ENCODE measurements around the gene MZT2B.
"Not testable (repeated sequence)": the region's sequence is repeated elsewhere in the genome, so short reads cannot be mapped to it uniquely, and the experiment has no call there.

MZT2B gene

DNA sequence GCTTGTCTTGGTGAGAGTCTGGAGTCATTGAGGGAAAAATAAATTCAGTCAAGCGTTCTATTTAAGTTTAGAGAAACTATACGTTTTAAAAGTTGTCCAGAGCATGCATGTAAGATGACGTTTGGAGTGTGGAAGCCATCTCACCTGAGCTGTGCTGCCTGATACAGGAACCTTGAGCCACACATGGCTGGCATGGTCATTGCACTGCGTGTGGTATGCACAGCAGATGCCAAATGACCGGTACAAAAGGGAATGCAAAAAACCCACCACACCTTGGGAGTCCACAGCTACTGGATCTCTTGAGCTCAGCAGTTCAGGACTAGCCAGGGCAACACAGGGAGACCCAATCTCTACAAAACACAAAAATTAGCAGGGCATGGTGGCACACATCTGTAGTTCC, 4.3 kb downstream of the MZT2B start:
- Histone ChIP-seq H3K4me3 (replicated peaks; ENCODE audit: insufficient read depth, low read length) (no peak overlapping the region), H3K27ac (replicated peaks) (no peak overlapping the region), H3K27me3 (ENCODE audit: insufficient read depth, poor library complexity, severe bottlenecking) (no peaks in the 10 kb centered on the region)
- no peak for TF ChIP-seq SPI1 (IDR thresholded peaks at IDR 0.05; ENCODE audit: borderline replicate concordance, low read depth)
- TF ChIP-seq POLR2AphosphoS5 (IDR thresholded peaks at IDR 0.05; ENCODE audit: low read depth) = no peak
- TF ChIP-seq, protein P1, sequence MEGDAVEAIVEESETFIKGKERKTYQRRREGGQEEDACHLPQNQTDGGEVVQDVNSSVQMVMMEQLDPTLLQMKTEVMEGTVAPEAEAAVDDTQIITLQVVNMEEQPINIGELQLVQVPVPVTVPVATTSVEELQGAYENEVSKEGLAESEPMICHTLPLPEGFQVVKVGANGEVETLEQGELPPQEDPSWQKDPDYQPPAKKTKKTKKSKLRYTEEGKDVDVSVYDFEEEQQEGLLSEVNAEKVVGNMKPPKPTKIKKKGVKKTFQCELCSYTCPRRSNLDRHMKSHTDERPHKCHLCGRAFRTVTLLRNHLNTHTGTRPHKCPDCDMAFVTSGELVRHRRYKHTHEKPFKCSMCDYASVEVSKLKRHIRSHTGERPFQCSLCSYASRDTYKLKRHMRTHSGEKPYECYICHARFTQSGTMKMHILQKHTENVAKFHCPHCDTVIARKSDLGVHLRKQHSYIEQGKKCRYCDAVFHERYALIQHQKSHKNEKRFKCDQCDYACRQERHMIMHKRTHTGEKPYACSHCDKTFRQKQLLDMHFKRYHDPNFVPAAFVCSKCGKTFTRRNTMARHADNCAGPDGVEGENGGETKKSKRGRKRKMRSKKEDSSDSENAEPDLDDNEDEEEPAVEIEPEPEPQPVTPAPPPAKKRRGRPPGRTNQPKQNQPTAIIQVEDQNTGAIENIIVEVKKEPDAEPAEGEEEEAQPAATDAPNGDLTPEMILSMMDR (IDR thresholded peaks at IDR 0.05; ENCODE audit: insufficient read depth, low read length) = no peak
- TF ChIP-seq, protein P2, sequence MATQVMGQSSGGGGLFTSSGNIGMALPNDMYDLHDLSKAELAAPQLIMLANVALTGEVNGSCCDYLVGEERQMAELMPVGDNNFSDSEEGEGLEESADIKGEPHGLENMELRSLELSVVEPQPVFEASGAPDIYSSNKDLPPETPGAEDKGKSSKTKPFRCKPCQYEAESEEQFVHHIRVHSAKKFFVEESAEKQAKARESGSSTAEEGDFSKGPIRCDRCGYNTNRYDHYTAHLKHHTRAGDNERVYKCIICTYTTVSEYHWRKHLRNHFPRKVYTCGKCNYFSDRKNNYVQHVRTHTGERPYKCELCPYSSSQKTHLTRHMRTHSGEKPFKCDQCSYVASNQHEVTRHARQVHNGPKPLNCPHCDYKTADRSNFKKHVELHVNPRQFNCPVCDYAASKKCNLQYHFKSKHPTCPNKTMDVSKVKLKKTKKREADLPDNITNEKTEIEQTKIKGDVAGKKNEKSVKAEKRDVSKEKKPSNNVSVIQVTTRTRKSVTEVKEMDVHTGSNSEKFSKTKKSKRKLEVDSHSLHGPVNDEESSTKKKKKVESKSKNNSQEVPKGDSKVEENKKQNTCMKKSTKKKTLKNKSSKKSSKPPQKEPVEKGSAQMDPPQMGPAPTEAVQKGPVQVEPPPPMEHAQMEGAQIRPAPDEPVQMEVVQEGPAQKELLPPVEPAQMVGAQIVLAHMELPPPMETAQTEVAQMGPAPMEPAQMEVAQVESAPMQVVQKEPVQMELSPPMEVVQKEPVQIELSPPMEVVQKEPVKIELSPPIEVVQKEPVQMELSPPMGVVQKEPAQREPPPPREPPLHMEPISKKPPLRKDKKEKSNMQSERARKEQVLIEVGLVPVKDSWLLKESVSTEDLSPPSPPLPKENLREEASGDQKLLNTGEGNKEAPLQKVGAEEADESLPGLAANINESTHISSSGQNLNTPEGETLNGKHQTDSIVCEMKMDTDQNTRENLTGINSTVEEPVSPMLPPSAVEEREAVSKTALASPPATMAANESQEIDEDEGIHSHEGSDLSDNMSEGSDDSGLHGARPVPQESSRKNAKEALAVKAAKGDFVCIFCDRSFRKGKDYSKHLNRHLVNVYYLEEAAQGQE (IDR thresholded peaks at IDR 0.05; ENCODE audit: insufficient replicate concordance, low read depth) = no peak
- TF ChIP-seq GABPA (IDR thresholded peaks at IDR 0.05; ENCODE audit: low read depth) = no peak
- no peak for DNase-seq (ENCODE audit: low read depth in 1 of 2, low spot score in 1 of 2)

DNA sequence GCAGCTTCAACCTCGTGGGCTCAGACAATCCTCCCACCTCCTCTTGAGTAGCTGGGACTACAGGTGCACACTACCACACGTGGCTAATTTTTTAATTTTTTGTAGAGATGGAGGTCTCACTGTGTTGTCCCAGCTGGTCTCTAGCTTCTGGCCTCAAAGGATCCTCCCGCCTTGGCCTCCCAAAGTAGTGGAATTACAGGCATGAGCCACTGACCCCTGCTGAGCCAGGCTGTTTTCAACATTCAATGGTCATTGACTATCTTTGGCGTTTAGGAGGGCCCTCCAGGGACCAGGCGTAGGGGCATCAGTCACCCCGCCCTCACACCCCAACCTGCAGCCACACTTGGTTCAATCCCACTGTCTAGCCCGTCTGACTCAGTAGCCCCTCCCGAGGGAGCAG, 5.2 kb downstream of the MZT2B start:
- DNase-seq (ENCODE audit: low read depth in 1 of 2, low spot score in 1 of 2) = no peak
- H3K4me3 ChIP-seq (replicated peaks; ENCODE audit: insufficient read depth, low read length) = no peak overlapping the region
- H3K27me3 ChIP-seq (ENCODE audit: insufficient read depth, poor library complexity, severe bottlenecking) = no peaks in the 10 kb centered on the region
- H3K27ac ChIP-seq (replicated peaks) = no peak overlapping the region
- TF ChIP-seq, protein P2 (IDR thresholded peaks at IDR 0.05; ENCODE audit: insufficient replicate concordance, low read depth) = no peak
- TF ChIP-seq SPI1 (IDR thresholded peaks at IDR 0.05; ENCODE audit: borderline replicate concordance, low read depth) = no peak
- TF ChIP-seq POLR2AphosphoS5 (IDR thresholded peaks at IDR 0.05; ENCODE audit: low read depth) = no peak
- TF ChIP-seq, protein P1 (IDR thresholded peaks at IDR 0.05; ENCODE audit: insufficient read depth, low read length) = no peak
- TF ChIP-seq GABPA (IDR thresholded peaks at IDR 0.05; ENCODE audit: low read depth) = no peak

DNA sequence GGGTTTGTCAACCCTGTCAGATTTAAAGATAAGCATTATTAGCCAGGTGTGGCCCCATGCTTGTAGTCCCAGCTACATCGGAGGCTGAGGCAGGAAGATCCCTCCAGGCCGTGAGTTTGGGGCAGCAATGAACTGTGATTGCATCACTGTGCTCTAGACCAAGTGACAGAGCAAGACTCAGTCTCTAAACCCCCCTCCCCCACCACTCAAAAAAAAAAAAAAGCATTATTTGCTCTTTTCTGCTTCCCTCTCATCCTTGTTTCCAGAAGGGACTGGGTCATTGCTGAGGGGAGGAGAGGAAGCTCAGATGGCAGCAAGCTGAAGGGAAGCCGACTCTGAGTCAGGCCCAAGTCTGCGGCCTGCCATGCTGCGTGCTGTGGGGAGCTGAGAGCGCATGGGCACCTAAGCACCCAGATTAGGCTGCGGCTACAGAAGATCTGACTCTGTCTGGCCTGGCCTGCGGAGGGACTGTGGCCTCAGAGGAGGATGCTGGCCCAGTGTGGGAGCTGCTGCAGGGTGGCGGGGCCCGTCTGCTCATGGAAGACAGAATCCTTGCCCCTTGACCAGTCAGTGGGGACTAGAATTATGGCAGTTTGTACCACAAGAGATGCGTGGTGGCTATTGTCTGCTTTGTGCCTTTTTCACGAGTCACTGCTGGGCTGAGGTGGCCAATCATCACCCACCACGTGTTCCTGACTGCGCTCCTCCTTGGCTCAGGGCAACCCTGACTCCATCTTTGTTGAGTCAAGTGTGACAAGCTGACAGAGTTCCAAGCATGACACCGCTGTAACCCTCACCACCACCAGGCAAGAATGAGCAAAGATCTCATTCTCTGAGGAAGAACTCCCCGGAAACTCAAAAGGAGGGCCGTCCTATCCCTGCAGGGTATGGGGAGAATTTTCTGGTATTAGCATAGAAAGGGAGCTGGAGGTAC, 6.1 kb downstream of the MZT2B start:
- not testable (repeated sequence) for H3K27ac ChIP-seq (replicated peaks); H3K4me3 ChIP-seq (replicated peaks; ENCODE audit: insufficient read depth, low read length); H3K27me3 ChIP-seq (ENCODE audit: insufficient read depth, poor library complexity, severe bottlenecking); DNase-seq (ENCODE audit: low read depth in 1 of 2, low spot score in 1 of 2)

DNA sequence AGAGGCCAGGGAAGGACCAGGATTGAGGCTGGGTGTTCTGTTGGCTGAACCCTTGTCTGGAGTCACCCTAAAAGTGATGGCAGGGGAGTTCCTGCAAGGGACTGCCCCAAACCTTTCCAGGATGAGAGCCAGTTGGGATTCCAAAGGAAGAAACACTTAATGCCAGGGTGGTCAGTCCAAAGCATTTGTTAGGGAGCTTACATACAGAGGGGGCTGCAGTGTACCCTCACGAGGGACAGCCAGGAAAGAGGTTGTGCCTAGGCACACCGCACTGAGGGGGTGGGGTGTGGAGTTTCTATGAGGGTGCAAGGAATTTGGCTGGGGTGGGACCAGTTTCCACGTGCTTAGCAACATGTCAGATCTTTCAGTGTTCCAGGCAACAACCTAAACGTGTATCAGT, 6.9 kb downstream of the MZT2B start:
- not testable (repeated sequence) for DNase-seq (ENCODE audit: low read depth in 1 of 2, low spot score in 1 of 2); H3K27me3 ChIP-seq (ENCODE audit: insufficient read depth, poor library complexity, severe bottlenecking); H3K27ac ChIP-seq (replicated peaks); H3K4me3 ChIP-seq (replicated peaks; ENCODE audit: insufficient read depth, low read length)

DNA sequence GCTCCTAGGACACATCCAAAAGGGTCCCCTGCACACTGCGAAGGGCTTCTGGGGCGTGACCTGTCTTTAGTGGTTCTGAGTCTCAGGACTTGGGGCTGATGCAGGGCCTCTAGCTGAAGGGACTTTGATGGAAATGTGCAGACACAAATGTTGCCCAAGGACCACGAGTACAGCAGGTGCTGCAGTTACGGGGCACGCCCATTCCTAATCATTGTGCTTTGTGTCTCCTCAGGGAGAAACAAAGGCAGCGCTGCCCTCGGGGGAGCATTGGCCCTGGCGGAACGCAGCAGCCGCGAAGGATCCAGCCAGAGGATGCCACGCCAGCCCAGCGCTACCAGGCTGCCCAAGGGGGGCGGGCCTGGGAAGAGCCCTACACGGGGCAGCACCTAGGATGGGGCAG, 8.2 kb downstream of the MZT2B start:
- no peak overlapping the region for H3K4me3 ChIP-seq (replicated peaks; ENCODE audit: insufficient read depth, low read length)
- DNase-seq (ENCODE audit: low read depth in 1 of 2, low spot score in 1 of 2) = no peak
- H3K27ac ChIP-seq (replicated peaks) = no peak overlapping the region
- H3K27me3 ChIP-seq (ENCODE audit: insufficient read depth, poor library complexity, severe bottlenecking) = no peaks in the 10 kb centered on the region
- TF ChIP-seq GABPA (IDR thresholded peaks at IDR 0.05; ENCODE audit: low read depth) = no peak
- TF ChIP-seq, protein P1 (IDR thresholded peaks at IDR 0.05; ENCODE audit: insufficient read depth, low read length) = no peak
- no peak for TF ChIP-seq SPI1 (IDR thresholded peaks at IDR 0.05; ENCODE audit: borderline replicate concordance, low read depth)

DNA sequence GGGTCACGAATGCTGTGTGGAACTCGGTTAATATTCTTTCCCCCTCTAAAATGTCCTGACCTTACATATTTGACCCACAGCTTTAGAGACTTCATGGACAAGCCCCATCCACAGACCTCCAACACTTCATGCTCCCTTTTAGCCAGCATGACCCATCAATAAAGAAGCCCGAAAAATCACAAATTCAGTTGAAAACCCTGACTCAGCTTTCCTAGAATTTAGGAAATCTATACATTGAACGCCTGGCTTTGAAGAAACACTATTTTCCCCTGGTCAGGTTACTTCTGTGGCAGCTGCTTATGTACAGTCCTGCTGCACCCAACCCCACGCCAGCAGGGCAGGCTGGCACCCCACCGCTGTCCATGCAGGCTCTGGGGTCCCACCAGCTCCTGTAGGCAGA, 9.3 kb downstream of the MZT2B start:
- not testable (repeated sequence) for H3K27ac ChIP-seq (replicated peaks); DNase-seq (ENCODE audit: low read depth in 1 of 2, low spot score in 1 of 2); H3K4me3 ChIP-seq (replicated peaks; ENCODE audit: insufficient read depth, low read length); H3K27me3 ChIP-seq (ENCODE audit: insufficient read depth, poor library complexity, severe bottlenecking)

DNA sequence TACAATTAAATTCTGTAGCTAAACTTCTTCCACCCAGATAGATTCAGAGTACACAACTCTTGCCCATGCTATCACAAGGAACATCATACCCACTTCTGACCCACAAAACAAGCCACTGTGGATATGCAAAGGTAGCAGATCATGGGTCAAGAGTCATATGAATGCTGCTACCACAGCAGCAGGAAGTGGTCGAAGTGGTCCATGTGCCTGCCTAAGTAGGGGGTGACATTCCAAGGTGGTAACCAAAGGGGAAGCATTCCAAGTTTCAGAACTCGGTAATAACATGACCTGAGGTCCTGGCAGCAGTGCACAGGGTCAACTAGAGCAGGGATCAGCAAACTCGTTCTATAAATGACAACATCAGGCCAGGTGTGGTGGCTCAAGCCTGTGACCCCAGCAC, 10.4 kb downstream of the MZT2B start:
- H3K4me3 ChIP-seq (replicated peaks; ENCODE audit: insufficient read depth, low read length); H3K27me3 ChIP-seq (ENCODE audit: insufficient read depth, poor library complexity, severe bottlenecking); DNase-seq (ENCODE audit: low read depth in 1 of 2, low spot score in 1 of 2); H3K27ac ChIP-seq (replicated peaks): not testable (repeated sequence)
